ENCODE results near the gene SPO11.

Gene SPO11

DNA sequence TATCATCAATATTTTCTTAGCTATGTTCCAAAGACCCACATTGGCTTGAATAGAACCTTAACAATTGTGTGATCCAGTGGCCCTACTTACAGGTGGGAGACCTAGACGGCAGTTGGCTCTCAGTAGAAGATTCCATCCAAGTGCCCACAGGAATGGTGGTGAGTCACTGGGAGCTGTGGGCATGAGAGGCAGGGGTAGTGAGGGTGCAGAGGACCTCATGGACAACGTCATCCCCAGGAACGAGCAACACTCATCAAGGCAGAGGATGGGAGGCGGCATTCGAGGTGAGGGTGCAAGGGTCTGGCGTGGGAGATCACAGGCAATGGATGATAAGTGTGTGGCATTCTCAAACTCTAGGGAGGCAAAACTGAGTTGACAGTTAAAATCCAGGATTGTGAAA lies 17.5 kb upstream of the SPO11 start:
- no peak for DNase-seq

DNA sequence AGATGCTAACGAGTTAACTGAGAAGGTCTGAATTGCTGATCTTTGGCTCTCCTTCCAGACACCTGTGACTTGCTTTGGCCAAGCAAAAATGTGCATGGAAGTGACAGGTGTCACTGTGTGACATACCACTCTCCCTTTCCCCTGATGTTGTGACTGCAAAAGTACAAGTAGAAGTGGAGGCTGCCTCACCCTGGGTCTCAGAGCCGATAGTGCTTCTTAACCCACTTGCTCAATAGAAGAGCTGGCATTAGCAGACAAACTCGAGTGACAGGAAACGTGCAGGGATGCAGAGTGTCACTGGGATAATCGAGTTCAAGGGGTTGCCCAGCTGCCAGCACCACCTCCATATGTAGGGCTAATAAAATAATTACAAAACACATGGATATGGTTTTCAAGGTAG lies 16.4 kb upstream of the SPO11 start:
- no peak for DNase-seq

DNA sequence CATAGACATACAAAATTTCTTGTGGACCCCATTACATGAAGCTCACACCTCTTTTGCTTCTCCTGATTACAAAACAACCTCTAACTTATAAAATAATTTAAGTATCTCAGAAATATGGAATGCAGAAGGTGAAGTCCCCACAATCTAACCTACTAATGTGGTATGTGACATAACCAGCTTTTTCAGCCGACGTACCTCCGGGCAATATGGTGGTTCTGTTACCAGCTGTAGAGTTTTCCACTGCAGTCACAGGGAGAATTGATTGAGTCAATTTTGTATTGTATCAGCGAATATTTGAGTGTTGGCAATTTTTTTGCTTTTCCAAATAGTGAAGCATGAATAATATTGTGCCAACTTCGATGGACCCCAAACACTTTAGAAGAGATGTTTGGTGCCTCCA lies 15.7 kb upstream of the SPO11 start:
- no peak for DNase-seq

DNA sequence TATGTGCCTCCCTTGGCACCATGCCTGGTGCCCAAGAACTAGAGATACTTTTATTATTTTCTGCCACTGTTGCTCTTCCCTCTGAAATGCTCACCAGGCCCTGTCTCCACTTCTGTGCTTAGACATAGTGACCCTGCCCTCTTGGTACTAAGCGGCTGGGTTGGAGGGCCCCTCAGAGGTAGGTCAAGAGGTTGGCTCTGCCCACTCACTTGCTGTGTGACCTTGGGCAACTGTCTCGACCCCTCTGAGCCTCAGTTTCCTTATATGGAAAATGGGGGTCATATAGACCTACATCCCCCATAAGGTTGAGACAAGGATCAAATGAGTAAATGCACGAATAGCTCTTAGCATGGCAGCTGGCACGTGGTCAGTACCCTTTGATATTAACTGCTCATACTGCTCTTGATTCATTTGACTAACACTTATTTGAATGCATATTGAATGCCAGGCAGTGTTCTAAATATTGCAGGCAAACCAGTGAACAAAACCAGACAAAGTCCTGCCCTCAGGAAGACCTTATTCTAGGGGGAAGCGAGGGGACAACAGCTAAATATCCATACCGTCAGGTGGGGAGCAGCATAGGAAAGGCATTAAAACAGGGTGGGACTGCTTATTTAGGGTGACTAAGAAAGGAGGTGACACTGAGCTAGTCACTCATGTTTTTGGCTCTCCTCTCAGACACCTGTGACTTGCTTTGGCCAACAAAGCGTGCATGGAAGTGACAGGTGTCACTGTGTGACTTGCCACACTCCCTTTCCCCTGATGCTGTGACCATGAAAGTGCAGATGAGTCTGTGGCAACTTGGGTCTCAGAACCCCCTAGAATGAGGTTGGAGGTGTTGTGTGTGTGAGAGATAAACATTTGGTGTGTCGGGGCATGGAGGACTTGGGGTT lies 14.3 kb upstream of the SPO11 start:
- DNase-seq = no peak

DNA sequence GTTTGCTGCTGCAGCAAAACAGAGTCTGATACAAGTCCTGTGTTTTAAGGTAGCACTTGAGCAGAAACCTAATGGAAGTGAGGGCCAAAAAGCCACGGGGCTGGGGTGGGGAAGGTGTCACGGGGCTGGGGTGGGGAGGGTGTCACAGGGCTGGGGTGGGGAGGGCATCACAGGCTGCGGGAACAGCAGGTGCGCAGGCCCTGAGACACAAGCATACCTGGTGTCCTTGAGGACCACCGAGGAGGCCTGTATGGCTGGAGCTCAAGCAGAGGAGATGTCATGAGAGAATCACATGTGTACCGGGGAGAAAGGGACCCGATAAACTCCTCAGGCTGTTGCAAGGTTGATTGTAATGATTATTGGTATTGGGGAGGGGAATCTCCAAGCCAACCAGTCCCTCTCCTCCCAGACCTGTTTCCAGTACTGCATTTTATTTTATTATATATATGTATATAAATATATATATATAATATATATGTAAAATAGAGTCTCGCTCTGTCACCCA lies 13.6 kb upstream of the SPO11 start:
- no peak for DNase-seq

DNA sequence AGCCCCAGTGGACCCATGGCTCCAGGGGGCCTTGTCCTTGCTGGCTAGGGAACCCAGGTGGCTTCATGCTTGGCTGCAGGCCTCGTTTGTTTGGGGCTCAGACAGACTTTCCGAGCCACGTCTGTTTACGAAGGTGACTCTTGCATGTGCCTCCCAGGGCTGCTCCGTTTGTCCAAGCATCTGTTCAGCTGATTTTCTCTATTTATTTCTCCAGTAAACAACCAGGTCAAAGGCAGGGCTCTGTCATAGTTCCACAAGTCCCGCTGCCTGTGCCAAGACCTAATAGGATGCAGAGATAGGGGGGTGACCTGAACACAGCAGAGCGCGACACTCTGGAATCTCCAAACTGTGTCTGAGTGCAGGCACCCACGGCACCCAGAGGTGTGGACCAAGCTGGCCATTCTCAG lies 12.8 kb upstream of the SPO11 start:
- DNase-seq = no peak

DNA sequence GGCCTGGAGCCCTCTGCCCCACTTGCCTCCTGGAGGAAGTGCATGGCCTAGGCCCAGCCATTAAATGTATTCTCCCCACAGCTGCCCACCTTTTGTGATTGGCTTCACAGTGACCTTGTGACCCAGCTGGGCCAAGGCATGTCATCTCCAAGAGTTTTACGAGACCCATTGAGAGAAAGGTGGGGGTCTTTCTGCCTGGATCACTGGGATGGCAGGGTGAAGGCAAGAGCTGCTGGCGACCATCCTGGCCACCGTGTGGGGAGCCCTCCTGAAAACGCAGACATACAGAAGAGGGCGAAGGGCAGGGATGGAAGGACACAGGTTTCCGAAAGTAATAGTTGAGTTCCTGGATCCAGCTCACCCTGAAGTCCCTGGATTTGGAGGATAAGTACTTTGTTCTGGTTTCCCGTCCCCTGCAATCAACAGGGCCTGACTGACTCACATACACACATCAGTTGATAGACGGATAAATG lies 12.3 kb upstream of the SPO11 start:
- DNase-seq = no peak

DNA sequence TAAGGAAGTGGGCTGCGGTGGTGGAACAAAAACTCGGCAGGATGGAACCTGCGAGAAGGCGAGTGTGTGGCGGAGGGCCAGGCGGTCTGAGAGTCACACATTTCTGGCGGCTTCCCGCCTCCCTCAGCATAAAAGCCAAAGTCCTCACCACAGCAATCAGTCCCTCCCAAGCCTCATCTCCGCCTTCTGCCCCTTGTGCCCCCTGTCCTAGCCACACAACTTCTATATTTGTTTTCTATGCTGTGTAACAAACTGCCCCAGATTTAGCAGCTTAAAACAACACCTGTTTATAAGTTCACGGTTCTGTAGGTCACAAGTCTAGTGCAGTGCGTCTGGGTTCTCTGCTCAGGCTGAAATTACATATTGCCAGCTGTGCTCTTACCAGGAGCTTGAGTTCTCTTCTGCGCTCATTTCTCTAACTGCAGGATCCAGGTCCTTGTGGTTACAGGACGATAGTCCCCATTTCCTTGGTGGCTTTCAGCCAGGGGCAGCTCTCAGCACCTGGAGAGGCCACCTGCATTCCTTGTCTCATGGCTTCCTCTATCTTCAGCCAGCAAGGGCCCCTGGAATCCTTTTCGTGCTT lies 11.7 kb upstream of the SPO11 start:
- DNase-seq = no peak

DNA sequence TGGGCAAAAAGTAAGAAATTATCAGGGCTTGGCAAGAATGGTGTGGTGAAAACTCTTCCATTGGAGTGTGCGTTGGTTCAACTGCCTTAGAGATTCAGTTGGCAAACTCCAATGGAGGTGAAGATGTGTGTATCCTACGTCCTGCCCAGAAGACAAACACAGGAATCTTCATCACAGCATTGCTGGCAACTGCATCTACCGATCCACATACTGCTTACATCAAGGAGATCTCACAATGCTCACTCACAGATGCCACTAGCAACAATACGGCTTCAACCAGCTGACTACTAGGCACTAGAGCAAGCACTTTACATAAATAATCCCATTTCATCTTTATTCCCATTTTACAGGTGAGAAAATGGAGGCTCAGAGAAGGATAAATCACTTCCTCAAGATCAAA lies 10.0 kb upstream of the SPO11 start:
- DNase-seq = no peak

DNA sequence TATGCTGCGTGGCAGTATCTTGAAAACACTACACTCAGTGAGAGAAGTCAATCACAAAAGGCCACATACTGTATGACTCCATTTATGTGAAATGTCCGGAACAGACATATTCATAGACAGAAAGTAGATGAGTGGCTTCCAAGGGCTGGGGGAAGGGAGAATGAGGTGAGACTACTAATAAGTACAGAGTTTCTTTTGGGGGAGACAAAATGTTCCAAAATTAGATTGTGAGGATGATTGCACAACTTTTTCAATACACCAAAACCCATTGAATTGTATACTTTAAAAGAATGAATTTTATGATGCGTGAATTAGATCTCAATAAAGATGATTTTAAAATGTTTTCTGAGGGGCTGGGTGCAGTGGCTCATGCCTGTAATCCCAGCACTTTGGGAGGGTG lies 9.2 kb upstream of the SPO11 start:
- no peak for DNase-seq

DNA sequence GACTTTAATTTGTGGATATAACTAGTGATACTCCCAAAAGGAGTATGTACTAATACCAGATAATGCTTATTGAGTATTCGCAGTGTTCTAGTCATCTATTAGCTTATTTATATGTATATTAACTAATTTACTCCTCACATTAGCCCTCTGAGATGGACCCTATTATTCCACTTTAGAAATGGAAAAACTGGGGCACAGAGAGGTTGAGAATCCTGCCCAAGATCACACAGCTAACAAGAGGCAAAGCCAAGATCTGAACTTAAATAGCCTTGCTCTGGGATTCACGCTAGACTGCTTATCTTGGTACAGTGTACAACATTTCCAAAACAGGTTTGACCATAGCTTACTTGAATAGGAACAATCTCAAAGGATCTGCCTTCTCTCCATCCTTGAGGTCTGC lies 8.5 kb upstream of the SPO11 start:
- DNase-seq = no peak

DNA sequence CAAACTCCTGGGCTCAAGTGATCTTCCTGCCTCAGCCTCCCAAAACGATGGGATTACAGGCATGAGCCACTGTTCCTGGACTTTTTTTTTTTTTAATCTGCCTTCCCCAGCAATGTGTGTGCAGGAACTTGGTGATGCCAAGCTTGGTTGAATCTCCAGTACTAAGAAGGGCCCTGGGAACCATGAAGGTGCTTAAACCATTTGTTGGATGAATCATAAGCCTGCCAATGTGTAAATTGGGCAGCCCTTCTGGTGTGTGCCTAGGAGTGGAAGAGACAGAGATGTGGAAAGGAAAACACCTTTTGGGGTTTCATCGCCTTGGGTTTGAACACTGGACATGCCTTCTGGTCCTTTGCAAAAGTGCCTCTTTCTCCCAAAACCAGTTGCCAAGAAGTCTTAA lies 7.1 kb upstream of the SPO11 start:
- no peak for DNase-seq

DNA sequence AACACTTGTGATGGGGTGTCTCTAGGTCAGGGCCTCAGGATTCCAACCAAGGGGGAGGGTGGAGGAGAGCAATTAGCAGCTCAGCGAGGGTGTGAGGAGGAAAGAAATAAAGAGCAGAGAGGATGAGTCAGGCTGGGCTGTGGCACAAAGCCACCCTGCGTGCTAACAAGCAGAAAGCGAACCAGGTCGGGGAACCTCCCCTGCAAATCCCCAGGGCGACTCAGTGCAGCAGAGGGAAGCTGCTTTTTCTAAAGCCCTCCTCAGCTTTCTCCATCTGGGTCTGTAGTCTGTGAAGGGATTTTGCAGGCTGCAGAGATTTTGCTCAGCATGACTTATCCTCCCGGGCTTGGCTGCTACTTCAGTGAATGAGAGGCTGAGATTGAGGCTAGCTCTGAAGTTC lies 6.6 kb upstream of the SPO11 start:
- no peak for DNase-seq

DNA sequence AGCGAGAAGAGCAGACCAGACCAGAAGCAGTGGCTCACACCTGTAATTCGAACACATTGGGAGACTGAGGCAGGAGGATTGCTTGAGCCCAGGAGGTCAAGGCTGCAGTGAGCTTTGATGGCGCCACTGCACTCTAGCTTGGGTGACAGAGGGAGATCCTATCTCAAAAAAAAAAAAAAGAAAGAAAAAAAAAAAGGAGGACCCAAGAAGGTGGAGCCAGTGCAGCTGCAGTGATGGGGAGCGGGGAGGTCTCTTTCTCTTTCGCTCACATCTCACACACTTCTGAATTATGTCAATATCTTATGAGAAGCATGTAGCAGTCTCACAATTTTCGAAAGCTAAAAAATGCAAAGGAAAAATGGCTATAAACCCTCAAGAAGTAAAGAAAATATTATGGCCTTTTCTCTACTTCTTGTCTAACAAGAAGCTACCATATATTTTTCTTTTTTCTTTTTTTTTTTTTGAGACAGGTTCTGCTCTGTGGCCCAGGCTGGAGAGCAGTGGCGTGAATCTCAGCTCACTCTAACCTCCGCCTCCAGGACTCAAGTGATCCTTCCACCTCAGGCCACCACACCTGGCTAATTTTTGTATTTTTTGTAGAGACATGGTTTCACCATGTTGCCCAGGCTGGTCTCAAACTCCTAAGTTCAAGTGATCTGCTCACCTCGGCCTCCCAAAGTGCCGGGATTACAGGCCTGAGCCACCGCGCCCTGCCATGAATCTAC lies 3.8 kb upstream of the SPO11 start:
- DNase-seq = no peak

DNA sequence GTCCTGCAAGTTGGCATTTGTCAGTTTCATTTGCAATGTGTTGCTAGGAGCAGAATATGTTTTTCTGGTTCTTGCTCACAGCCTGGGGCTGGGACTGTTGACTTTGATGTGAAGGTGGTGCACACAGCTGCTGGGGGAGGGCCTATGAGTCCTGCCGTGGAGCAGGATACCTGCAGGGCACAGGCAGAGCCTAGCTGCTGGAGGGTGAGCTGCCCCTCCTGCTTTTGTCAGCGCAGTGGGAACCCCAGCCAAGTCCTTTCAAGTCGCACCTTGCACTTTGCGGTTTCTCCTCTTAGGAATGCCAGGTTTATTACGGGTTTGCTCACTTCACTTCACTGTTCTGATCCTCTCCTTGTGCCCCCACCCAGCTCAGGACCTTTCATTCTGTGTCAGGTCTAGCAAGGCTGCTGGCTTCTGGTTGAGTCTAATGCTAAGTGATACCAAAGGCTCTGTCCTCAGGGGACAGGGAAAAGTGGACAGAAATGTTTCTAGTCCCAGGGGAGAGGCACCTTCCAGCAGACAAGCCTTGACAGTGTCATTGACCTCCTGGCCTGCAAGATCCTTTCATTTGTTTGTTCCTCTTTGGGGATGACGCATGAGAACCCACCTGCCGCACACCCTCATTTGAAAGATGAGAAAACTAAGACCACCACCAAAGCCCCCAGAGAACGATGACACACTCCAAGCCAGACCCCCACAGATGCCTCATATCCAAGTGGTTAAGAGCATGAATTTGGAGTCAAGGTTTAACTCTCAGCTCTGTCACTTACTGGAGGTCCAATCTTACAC lies 2.7 kb upstream of the SPO11 start:
- DNase-seq = no peak

DNA sequence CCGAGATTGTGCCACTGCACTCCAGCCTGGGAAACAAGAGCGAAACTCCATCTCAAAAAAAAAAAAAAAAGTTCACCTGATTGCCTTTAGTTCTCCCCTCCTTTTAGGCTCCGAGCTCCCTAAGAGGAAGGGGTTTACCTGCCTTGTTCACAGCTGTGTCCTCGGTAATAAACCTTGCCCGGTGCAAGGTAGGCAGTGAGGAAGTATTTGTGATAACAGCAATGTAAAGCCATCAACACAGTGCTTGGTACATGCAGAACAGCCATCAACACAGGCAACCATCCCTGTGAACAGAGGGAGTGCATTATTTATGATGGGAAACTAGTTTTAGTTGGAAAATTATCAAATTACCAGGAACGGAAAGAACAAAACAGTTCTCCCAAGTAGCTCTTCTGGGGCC lies 1.8 kb upstream of the SPO11 start:
- no peak for DNase-seq

DNA sequence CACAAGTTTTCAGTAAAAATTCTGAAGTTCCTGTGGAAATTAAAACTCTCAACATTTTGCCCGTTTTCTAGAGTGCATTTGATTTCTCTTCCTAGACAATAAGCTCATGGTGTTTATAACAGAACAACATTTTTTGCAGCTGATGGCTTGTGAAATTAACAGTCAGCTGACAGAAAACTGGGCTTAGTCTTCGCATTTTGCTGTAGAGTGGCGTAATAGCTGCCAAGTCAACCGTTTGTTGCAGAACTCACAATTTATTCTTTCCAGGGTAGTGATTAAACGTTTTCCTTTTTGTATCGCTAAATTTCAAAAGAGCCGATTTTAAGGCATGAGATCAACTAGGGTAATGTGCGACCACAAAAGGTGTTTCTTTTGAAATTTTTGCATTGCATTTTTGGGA lies 1.4 kb downstream of the SPO11 start:
- DNase-seq = no peak

DNA sequence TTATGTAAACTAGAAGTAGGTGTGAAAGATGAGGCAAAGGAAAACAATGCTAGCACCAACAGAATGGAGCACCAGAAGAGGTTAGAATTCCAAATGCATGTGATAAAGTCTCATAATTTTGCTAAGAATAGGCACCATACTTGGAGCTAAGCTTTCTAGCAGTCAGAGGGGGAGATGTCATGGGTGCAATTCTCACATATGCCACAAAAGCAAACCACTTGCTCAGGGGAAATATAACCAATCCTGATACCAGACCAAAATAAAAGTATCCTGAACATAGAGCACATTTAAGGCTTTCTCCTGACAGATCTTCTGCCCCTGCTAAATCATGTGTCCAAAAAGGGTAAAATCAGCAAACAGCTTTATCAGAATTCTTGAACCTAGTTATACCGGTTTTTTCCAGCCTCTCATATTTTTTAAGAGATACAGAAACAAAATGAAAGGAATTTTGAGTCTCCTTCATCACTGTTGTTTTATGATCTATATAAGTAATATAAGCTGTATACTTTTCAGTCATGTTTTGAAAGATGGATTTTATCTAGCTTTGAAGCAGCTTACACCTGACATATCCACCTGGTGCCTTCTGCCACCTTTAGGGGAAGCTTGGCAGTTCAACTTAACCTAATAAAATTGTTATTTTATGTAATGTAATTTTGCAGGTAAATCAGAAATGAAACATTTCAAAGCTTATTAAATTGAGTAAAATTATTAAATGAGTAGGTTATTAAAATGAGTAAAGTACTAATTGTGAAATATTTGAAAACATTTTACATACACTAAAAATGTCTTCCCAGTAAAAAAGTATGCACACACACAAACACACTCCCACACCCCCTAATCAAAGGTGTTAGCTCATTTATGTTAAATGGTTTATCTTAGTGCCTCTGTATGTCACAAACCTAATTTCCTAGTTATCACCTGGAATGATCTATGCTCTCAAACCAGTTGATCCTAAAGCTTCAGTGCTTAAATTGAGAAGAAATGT lies 2.8 kb downstream of the SPO11 start:
- no peak for DNase-seq

DNA sequence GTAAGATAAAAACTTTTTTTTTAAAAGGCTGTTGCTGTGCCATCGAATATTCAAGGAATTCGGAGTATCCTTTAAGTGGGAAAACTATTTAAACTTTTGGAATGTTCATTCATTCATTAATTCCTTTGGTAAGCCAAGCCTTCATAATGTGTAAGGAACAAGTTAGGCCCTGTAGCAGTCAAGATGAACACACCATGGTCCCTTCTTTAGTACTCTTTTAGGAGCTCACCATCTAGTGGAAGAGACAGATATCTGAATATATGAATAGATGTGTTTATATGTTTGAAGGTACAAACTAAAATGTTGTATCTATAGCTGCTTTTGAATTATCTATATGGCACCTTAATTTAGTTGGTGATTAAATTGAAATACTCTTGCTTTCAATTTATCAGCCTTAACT lies 5.8 kb downstream of the SPO11 start:
- no peak for DNase-seq

DNA sequence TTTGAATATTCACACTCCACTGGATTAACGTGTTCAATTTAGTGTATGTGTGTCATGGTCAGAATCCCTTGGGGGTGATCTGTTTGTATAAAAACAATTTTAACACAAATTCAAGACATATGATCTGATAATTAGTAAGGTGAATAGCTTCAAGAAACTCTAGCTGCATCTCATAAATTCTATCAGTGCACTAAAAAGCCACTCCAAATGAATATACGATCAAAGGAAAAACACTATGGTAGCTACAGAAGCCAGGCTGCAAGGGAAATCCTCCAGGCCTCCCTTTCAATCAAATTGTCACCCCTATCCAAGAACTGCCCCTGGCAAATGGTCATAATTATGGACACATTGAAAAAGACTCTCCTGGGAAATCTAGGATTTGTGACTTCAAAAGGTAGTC lies 12.1 kb downstream of the SPO11 start:
- DNase-seq = no peak

DNA sequence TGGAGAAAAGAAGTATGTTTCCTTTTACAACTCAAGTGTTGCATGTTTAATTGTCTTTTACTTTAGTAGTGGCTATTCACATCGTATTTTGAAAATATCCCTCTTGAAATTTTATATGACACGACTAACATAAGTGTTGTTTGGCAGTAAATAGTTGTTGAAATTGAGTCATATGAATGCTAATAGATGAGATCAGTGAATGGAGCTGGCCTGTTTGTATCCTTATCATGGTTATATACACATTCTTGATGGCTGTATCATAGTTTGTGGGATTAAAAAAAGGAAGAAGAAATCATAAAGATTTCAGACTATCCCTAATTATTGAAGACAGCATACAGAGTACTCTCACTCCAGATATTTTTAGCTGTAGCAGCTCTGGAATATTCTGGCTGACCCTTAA lies 13.2 kb downstream of the SPO11 start:
- no peak for DNase-seq

DNA sequence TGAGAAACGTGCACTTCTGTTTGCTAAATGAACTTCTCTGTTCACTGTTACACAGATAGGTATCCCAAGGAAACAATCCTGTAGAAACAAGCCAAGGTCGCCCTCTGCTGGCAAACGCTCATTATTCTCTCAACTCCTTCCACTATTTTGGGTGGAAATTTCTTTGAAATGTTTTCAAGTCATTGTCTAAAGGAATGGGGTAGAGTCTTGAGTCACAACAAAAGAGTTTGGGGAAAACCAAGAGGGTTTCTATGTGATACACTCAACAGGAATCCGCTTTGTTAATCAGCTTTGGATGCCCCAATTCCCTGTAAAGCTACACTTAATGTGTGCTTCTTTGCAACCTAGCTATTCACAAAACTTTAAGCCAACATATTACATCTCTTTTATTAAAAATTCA lies 16.9 kb downstream of the SPO11 start:
- DNase-seq = peak; percentile 65
